GM10266 (cell line): ENCODE measurements around the gene SOX13.

Source experiments
- DNase-seq: peaks from one replicate; pipeline ENCODE4 v3.0.0; 2012; ENCODE audit errors: extremely low spot score
- CTCF ChIP-seq: IDR thresholded peaks from 2 replicates; pipeline ENCODE4 v1.5.1; 2012; ENCODE audit warnings: mild to moderate bottlenecking, low read depth; ENCODE audit not compliant: control insufficient read depth, insufficient read depth; ENCODE audit errors: missing control alignments

Gene SOX13

DNA sequence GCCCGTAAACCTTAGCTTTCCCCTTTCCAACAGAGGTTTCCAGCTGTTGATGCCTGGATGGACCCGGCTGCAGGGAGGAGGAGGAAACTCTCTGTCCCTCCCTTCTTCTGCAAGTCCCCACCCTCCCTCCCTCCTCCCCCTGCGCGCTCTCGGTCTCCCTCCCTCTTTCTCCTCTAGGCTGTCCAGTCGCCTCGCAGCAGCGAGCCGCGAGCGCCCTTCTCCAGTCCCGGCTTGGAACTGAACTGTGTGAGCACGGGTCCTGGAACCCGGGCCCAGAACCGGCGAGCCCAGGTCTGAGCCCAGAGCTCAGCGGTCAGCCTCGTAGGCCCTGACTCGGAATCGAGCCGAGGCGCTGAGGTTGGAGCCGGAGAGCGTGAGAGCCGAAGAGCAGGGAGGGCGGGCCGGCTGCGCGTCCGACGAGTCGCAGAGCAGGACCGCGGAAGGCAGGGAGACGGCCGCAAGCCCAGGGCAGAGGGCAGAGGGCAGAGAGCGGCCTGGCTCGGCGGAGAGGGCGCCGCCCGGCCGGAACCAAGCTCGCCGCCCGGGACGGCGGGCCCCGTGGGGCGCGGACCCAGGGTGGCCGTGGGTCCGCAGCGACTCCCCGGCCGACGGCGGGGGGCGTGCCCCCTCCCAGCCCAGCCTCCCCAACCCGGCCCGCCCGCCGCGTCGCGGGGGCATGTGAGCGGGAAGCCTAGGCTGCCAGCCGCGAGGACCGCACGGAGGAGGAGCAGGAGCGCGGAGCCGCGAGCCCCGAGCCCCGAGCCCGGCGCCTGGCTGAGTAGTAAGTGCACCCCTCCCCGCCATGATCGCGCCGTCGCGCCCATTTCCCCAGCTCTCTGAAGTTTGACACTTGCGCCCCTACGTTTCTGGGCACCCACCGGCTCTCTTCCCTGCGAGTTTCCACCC is at the start of gene SOX13:
TSS of gene SOX13 (plus strand) at position 185 of the 906 bp plus-strand sequence. CDS start 39,801 bp downstream, outside the sequence.
- no peak for DNase-seq
- no peak for TF ChIP-seq CTCF

GRCh38 chr1:204025917-204026707 is 46.8 kb upstream of the SOX13 start:
- no peak for DNase-seq
- TF ChIP-seq CTCF: no peak

DNA sequence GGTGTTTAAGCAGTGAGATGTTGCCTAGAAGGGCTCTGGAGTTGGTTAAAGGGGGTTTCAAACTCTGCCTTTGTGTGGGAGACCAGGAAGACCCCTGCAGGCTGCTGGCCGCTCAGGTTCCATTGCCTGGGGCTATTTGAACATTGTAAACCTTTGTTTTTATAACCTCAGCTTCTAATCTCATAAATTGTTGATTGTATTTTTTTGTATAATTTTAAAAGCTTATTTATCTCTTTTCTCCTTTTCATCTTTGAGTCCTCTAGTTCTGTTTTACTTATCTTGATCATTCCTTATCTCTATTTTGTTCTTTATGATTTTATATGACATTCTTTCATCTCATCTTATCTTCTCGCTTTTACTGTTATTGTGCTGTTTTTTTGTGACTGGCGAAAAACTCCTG is 45.5 kb upstream of the SOX13 start:
- no peak for TF ChIP-seq CTCF
- DNase-seq: no peak

GRCh38 chr1:204029016-204029415 is 43.9 kb upstream of the SOX13 start:
- no peak for DNase-seq
- no peak for TF ChIP-seq CTCF

DNA sequence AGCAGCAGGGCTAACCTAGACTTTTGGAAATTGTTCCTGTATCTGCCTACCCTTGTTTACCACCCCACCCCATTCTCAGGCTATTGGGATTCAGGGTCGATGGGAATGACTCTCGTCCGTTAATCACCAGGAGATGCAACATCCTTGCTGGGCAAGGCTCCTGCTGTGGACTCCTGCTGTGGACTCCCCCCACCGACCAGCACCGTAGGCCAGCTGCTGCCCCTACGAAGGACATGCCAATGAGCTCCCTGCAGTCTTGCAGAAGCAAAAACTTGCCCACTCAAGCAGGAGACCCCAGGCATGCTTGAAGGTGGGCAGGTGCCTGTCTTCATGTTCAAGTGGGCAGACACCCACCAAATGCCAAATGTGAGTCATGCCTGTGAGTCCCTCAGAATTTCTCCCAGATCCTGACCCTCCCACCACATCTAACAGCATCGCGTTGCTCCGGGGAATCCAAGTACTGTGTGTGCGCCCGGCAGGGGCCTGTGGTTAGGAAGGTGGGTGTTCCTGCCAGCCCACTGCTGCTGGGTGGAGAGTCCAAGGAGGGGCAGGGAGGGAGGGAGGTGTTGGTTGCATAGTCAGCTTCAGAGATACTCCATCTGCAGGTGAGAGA is 41.7 kb upstream of the SOX13 start:
- no peak for TF ChIP-seq CTCF
- DNase-seq: no peak

GRCh38 chr1:204032642-204033235 is 40.2 kb upstream of the SOX13 start:
- DNase-seq: no peak
- no peak for TF ChIP-seq CTCF

DNA sequence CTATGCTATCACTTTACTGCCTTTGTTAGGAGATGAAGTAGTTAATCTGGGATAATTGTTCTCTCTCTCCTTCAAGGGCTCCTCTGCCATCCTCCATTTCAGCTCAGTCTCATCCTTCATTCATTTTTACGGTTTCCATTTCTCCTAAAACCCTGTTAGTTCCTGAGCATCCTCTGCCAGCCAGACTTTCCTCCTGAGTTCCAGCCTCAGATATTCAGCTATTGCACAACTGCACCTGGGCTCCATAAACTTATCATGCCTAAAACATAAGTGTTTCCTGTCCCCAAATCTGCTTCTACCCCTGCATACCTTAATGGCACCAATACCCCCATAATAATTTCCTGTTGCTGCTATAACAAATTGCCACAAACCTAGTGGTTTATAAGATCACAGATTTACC is 39.6 kb upstream of the SOX13 start:
- TF ChIP-seq CTCF: no peak
- DNase-seq: no peak
